NCI-H69 (cell line): Measurements from ENCODE around the gene TMA7B.
A peak's percentile ranks its signal among the peaks of the same experiment; 100 is the strongest.

Source experiments
- DNase-seq: peaks from one replicate; lab custom pipeline; 2025; lab: John Stamatoyannopoulos, UW

Gene TMA7B

DNA sequence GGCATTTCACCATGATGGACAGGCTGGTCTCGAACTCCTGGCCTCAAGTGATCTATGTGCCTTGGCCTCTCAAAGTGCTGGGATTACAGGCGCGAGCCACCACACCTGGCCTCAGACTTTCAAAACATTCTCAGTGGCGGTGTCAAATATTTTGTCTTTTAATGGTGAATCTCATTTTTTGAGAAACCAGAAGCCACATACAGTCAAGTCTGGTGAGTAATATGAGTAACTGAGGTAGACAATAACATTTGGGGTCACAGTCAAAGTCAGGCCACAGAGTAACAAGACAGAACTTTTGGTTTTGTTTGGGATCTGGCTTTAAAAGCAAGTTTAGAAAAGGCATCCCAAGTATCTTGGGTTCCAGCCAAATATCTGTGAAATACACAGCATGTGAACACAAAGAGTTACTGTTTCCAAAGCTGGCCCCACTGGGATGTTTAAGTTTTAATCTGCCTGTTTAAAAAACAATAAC is 5.6 kb upstream of the TMA7B start:
- DNase-seq = no peak

DNA sequence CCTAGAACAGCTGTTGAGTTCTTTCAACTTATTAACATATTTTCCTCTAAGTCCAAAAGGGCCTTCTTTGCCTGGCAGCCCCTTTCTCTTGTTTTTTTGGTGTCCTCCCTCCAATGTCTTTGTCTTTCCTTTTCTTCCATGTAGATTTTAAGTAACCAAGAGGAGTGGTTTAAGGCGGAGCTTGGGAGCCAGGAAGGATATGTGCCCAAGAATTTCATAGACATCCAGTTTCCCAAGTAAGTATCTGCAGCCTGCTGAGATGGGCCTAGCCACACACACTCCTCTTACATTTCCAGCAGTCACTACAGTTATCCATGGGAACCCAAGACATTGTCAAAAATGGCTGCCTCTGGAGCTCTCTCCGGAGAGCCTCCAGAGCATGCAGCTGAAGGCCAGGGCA is 4.5 kb upstream of the TMA7B start:
- DNase-seq = no peak

DNA sequence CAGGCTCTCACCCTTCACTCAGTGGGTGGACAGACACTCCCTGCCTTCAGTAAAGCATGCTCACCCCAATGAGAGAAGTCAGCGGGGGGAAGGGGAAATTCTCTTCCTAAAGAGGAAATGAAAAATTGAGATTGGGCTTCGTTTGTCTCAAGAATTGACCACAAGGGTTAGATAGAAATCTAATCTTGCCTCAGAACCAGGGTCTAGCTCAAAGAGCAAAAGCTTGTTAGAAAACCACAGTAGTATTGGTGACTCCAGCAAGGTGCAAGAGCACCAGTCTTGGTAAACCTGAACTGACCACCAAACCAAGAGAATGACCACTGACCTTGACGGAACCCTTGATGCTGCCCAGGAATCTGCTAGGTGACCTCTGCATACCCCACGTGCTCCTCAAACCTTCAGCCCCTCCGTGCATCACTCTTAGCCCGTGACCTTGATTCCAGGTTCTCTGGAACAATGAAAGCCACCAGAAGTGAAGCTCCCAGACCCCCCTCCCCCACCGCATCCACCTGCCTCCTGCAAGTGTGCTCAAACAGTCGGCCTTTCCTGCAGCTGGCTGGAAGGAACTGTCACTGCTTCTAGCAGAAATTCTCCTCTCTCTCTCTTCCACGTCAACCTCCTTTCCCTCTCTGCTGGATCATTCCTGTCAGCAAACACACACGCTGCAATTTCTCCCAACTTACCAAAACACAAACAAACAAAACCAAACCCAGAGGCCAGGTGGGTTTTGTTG is 3.1 kb upstream of the TMA7B start:
- peak; percentile 40 for DNase-seq

DNA sequence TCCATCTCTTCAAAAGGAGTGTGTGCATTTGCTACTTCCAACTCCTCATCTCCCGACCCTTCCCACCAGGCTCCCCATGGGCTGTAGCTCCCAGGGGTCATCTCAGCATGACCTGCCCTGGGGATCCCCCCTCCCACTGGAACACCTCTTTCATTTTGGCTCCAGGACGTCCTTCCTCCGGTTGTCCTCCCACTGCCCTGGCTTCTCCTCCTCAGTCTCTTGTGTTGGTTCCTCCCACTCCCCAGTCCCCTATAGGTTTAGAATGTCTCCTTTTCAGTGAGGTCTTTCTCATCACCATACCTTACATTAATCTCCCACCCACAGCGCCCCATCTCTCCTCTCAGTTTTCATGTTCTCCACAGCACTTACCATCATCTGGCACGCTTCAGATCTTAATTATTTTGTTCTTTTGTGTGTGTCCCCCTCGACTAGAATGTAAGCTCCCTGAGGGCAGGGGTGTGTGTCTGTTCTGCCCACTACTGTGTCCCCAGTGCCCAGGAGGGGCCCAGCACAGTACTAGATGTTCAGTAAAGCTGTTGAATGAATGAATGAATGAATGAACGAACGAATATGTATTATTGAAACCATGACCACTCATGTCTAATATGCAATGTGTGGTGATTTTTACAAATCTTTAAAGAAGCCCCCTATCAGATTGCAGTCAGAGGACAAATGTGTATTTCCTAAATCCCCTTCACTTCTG is 2.0 kb upstream of the TMA7B start:
- DNase-seq = no peak

DNA sequence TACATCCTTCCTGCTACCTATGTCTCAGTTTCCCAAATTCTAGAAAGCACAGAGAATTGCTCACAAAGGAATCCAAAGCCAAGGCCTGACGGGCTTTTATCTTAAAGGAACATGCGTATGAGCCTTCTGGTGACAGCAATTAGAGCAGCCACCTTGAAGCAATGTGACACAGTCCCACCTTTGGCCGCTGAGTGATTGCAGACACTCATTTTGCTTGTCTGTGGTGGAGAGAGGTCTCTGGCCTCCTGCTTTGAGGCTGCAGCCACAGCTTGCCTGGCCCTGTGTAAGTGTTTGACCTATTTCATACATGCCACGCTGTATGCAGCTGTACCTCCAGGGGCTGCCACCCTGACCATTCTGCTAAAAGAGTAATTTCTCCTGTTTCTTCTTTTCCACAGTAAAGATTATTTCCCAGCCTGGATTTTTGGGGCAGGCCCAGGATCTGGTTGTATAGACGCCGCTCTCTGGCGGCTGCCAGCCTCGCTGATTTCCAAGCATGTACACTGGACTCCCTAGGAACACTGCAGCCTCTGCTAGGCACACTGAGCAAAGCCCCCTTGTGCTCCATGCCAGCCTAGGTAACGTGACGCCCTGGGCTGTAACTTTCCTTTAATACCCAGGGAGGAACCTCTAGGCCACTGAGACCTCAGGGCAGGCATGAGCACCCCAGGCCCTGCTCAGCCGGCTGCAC is 1.1 kb upstream of the TMA7B start:
- DNase-seq = no peak

DNA sequence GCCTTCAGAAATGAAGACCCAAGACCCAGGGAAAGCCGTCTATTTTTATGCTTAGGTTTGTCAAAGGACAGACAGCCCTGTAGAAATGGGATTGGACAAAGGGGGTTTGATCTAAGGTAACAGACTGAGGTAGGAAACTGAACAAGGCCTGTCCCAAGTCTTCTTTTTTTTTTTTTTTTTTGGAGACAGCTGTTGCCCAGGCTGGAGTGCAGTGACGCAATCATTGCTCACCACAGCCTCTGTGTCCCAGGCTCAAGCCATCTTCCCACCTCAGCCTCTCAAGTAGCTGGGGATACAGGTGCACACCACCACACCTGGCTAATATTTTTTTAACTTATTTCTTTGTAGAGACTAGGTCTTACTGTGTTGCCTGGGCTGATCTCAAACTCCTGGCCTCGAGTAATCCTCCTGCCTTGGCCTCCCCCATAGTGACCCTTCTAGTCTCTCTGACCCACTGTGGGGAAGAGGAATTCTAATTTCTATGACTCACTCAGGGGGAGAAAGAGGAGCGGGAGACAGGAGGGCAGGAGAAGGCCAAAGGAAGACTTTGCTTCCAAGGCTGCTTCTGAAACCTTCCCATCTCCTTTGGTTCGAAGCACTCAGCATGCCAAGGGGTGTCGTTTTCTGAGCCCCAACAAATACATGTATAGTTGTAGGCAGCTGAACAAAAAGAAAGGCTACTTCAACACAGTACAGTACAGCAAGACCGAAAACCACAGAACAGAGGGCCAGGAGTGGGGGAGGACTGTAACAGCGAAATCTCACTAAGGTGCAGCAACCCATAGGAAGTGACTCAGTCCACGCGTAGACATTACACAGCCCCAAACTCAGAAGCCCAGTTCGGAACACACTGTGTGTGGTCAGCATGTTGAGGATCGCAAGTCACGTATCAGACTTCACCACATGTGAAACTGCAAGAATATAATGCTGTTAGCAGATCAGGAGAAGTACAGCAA is 872 bp downstream of the TMA7B start:
- DNase-seq = no peak

DNA sequence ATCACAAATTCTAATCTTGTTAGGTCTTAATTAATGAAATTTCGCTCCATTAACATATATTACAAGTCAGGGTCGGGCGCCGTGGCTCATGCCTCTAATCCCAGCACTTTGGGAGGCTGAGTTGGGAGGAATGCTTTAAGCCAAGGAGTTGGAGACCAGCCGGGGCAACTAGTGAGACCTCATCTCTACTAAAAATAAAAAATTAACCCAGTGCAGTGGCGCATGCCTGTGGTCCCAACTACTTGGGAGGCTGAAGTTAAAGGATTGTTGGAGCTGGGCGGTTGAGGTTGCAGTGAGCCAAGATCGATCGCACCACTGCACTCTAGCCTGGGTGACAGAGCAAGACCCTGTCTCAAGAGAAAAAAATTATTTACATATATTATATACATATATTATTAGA is 1.9 kb downstream of the TMA7B start:
- no peak for DNase-seq

DNA sequence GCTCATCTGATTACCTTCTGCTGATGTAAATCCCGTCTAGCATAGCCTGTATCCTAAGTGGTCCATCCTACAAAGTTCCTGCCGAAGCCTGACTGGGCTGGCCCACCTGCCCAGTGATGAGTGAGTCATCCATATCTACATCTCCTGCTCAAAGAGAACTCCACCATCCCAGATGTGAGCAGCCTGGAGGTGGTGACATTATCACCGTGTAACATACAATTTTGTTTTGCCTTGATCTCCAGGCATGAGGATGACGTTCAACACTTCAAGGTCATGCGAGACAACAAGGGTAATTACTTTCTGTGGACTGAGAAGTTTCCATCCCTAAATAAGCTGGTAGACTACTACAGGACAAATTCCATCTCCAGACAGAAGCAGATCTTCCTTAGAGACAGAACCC is 5.6 kb downstream of the TMA7B start:
- DNase-seq = no peak

DNA sequence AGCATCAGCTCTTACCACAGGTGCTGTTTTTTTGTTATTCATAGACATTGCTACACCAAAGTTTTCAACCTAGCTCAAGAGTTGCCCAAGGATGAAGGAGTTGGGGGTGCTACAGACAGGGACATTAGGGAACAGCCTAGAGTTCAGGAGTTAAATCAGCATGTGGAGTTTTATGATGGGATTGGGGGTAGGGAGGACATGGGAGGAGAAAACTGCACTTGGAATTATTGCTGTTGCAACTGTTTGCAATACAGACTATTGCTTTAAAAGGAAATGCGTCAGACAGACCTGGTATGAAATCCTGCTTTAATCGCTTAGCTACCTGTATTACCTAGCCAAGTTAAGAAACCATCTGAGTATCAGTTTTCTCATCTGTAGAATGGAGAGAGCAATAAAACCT is 6.3 kb downstream of the TMA7B start:
- DNase-seq = no peak

DNA sequence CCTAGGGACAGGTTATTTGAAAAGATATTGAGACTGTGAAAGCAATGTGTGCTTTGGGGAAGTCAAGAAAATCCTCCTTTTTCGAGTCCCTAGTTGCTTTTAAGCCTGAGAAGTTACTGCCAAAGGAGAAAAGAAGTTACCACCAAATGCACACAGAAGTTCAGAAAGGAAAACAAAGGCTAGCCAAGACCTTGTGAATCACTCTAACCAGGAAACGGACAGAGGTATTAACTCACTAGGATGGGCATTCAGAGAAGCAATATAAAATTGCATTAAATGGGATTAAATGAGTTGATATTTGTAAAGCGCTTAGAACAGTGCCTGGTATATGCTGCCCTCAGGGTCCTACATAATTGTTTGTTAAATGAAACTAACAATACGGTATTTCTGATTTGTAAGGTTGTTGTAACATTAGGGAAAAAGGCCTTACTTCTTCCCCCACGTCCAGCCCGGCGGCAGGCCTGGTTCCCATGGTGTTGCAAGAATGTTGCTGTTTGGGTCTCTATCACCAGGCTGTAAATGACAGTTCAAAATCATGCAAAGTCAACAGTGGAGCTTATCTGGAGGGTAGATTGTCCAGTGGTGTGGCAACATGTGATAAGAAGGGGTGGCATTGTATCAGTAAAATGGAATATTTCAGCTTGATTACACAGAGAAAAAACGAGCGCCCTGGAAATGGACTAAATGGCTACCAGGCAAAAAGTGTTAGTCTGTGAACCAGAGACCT is 7.1 kb downstream of the TMA7B start:
- no peak for DNase-seq

DNA sequence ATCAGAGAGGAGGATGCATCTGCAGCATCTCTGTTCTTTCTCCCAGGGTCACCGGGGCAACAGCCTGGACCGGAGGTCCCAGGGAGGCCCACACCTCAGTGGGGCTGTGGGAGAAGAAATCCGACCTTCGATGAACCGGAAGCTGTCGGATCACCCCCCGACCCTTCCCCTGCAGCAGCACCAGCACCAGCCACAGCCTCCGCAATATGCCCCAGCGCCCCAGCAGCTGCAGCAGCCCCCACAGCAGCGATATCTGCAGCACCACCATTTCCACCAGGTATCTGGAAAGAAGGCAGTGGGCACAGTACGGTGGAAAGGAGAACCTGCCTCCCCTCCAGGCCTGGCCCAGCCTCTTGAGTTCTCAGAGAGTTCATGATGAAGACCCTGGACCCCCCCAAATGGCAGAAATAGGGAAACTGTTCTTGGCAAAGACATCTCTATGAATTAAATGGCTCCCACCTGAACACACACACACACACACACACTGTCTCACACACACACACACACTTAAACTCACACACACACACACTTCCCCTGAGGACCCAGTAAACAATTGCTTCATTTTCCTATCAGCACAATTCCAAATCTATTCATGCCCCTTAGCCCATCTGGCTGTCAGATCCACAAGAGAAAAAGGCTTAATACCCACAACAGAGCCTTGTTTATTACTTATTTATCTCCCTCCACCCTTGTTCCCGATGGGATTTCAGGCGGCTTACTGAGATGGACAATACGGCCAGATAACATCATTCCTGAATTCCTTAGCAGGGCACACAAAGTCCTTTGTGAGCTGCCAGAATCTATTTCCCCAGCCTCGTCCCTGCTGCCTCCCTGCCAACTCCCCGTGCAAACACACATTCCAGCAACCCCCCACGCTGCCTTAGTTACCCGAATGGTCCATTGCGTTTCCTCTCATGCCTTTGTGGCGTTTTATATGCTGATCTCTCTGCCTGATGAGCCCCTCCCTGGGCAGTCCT is 8.1 kb downstream of the TMA7B start:
- no peak for DNase-seq

DNA sequence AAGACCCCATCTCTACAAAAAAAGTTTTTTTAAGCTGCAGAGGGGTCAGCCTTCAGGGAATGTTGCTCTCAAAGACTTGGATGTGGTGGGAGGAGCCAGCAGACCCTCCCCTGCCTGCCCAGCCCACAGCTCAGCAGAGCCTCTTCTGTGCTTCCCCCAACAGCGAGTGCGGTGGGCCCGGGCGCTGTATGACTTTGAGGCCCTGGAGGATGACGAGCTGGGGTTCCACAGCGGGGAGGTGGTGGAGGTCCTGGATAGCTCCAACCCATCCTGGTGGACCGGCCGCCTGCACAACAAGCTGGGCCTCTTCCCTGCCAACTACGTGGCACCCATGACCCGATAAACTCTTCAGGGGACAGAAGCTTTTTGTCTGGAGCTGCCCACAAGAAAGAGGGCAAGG is 10.5 kb downstream of the TMA7B start:
- no peak for DNase-seq

DNA sequence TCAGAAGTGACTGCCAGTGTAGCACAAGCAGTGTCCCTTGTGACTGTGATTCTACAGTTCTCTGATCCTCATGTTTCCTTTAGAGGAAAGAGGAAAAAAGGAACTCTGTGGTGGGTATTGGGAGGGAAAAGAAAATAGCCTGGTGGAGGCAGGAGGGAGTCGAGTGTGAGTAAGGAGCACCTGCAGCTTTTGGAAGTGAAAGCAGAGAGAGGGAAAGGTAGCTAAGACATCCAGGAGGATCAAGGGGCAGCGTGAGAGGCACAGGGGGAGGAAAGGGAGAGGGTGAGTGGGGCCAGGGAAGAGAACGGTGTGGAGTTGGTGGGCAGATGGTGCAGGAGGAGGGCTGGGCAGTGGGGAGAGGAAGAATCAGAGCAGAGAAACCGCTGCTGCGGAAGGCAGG is 12.4 kb downstream of the TMA7B start:
- peak; percentile 11 for DNase-seq

DNA sequence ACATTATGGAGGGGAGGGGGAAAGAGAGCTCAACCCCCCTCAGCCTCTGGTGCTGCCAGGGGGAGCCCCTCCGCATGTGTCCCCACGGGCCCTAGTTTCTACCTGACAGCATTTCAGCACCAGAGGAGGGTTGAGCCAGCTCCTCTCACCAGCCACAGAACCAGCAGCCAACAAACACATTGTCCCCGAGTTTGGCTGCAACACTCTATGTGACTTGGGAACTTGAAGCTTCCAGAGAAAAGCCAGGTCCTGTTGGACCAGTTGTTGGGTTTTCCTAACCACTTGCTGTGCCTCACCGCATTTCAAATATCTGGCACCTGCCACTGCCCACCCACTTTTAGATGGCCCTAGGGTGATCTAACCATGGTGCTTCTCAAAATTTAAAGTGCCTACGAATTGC is 13.5 kb downstream of the TMA7B start:
- no peak for DNase-seq

DNA sequence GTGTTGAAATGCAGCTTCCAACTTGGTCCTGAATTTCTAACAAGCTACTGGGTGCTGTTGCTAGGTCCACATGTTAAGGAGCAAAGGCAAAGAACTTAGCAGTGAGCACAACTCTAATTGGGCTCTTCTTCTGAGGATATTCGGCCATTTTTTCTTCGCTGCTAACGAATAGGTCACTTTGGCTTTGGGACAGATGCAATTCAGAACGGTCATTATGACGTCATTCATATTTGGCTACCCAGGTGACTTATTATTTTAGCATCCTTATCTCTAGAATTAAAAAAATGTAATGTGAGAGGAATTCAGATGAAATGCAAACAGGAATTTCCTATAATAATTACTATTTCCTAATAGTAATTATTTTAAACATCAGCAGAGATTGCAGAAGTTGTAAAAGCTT is 13.9 kb downstream of the TMA7B start:
- DNase-seq = no peak

DNA sequence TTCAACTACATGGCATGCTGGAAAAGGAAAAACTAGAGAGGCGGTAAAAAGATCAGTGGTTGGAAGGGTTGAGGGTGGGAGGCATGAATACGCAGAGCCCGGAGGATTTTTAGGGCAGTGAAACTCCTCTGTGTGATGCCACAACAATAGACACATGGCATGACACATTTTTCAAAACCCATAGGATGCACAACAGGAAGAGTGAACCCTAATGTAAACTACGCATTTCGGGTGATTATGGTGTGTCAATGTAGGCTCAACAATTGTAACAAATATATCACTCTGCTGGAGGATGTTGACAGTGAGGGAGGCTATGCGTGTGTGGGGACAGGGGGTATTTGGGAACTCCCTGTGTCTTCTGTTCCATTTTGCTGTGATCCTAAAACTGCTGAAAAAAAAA is 18.9 kb downstream of the TMA7B start:
- DNase-seq = peak; percentile 21

DNA sequence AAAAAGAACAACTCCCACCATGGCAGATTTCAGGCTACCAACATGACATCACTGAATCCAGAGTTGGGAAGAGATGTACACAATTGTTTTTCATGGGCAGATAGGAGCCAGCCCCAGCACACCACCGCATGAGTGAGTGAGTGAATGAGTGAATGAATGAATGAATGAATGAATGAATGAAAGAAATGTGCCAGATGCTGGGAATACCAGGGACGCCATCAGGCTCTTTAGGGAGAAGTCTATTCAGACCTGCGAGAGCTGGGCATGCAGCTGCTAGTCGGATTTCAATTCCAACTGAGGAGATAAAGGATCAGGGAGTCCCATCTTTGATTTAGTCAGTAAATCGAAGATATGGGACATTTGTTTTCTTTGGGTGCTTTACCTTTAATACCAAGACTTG is 19.3 kb downstream of the TMA7B start:
- DNase-seq = no peak

DNA sequence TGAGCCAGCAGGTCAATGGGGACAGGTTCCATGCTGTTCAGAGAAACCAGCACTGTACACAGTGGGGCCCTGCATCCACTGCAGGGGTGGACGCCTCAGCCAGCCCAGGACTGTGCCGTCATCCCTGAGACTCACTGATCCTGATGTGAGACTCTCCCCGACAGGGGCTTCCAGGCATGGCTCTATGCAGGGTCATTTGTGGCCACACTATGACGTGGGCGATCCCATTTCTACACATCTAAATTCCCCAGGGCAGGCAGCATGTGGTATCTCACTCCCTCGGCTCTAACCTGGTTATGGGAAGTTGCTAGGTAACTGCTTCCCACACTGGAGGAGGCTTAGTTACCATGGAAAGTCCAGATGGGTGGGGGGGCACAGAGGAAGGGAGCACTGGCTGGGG is 20.4 kb downstream of the TMA7B start:
- DNase-seq = no peak

DNA sequence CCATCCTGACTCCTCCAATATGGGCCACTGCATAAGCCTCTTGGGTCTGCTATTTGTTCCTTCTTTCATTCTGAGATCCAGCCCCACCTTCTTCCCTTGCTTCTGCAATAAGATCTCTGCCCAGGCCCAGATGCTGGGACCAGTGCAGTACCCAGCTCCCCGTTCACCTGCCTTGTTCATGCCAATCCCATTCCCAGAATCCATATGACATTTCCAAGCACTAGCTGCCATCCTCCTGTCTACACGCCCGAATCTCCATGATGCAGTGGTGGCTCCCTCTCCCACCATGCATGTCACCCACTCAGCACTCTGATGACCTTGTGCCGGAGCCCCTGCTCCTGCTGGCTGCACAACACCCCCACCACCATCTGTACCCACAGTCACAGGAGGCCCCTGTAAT is 23.1 kb downstream of the TMA7B start:
- no peak for DNase-seq

DNA sequence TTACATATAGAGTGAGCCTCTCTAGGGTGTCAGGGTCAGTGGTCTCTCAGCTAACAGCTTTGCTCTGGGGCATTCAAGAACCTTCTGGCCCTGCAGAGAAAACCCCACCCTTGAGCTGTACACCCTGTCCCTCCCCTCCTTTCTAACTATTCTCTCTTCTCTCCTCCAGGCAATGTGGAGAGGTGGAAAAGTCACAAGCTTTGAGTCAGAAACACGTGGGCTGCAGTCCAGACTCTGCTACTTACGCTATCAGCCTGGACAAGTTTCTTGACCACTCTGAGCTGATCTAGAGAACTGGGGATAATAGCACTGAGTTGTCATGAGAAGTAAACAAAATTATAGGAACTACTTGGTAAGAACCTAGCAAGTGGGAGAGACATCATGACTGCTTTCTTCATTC is 23.8 kb downstream of the TMA7B start:
- DNase-seq = no peak
